ENCODE measurements around the gene CFAP410. TPM values are rescaled to one million over a fixed set of nuclear protein-coding genes. Genes with fewer than 3 reads are reported as not detected.

CFAP410 gene
- polyA plus RNA-seq, 1 of the 3 experiments (the other 2 are of a cell fraction) = 18.0 TPM

DNA sequence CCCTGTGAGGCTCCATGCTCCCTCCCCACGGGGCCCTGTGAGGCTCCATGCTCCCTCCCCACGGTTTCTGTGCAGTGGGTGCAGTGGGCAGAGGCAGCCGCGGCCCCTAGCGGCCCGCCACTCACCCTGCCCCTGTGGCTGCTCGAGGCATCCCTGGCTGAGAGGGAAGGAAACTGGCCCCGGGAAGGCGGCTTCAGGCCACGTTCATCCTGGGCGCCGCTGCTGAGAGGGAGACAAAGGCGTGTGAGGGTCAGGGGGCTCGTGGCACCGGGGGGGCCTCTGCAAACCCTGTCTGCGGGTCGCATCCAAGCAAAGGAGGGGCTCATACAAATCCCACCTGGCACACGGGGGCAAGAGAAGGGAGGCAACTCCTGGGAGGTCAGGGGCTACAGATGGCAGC, 8.5 kb downstream of the CFAP410 start:
- H2AFZ ChIP-seq (ENCODE audit: low read depth) = no peak overlapping the region
- H3K9me3 ChIP-seq = no peaks in the 10 kb centered on the region
- H3K27ac ChIP-seq (ENCODE audit: low read depth in 2 of 2, low read length in 1 of 2) = no peak overlapping the region
- ChIA-PET CTCF (interaction anchor here (0.8 to 2.4 kb wide), 2 partner anchors 26 to 33 kb away, joined by 3 to 6 read pairs; no protein-coding TSS in a partner anchor), POLR2A (interaction anchor here (1.0 kb wide), 1 partner anchor 8 kb away, joined by 4 read pairs; no protein-coding TSS in a partner anchor)
- H4K20me1 ChIP-seq (ENCODE audit: insufficient read depth) = no peaks in the 10 kb centered on the region
- TF ChIP-seq, protein P1, sequence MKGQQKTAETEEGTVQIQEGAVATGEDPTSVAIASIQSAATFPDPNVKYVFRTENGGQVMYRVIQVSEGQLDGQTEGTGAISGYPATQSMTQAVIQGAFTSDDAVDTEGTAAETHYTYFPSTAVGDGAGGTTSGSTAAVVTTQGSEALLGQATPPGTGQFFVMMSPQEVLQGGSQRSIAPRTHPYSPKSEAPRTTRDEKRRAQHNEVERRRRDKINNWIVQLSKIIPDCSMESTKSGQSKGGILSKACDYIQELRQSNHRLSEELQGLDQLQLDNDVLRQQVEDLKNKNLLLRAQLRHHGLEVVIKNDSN (IDR thresholded peaks at IDR 0.05; ENCODE audit: borderline replicate concordance, low read depth) = no peak
- no peak for TF ChIP-seq FOXM1 (IDR thresholded peaks at IDR 0.05; ENCODE audit: low read depth)
- TF ChIP-seq SMC3 (IDR thresholded peaks at IDR 0.05; ENCODE audit: low read depth, low read length) = no peak
- TF ChIP-seq FOXJ3 (CRISPR knock-in tag; IDR thresholded peaks at IDR 0.05) = no peak
- TF ChIP-seq, protein P2, sequence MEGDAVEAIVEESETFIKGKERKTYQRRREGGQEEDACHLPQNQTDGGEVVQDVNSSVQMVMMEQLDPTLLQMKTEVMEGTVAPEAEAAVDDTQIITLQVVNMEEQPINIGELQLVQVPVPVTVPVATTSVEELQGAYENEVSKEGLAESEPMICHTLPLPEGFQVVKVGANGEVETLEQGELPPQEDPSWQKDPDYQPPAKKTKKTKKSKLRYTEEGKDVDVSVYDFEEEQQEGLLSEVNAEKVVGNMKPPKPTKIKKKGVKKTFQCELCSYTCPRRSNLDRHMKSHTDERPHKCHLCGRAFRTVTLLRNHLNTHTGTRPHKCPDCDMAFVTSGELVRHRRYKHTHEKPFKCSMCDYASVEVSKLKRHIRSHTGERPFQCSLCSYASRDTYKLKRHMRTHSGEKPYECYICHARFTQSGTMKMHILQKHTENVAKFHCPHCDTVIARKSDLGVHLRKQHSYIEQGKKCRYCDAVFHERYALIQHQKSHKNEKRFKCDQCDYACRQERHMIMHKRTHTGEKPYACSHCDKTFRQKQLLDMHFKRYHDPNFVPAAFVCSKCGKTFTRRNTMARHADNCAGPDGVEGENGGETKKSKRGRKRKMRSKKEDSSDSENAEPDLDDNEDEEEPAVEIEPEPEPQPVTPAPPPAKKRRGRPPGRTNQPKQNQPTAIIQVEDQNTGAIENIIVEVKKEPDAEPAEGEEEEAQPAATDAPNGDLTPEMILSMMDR (IDR thresholded peaks at IDR 0.05) = no peak
- TF ChIP-seq, protein P3, sequence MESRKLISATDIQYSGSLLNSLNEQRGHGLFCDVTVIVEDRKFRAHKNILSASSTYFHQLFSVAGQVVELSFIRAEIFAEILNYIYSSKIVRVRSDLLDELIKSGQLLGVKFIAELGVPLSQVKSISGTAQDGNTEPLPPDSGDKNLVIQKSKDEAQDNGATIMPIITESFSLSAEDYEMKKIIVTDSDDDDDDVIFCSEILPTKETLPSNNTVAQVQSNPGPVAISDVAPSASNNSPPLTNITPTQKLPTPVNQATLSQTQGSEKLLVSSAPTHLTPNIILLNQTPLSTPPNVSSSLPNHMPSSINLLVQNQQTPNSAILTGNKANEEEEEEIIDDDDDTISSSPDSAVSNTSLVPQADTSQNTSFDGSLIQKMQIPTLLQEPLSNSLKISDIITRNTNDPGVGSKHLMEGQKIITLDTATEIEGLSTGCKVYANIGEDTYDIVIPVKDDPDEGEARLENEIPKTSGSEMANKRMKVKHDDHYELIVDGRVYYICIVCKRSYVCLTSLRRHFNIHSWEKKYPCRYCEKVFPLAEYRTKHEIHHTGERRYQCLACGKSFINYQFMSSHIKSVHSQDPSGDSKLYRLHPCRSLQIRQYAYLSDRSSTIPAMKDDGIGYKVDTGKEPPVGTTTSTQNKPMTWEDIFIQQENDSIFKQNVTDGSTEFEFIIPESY (IDR thresholded peaks at IDR 0.05; ENCODE audit: borderline replicate concordance, low read depth) = no peak
- no peak for TF ChIP-seq GATA2 (CRISPR knock-in tag; IDR thresholded peaks at IDR 0.05)
- TF ChIP-seq ELF1 (IDR thresholded peaks at IDR 0.05) = no peak
- no peak for TF ChIP-seq GABPA (IDR thresholded peaks at IDR 0.05; ENCODE audit: low read depth)
- TF ChIP-seq MXI1 (IDR thresholded peaks at IDR 0.05; ENCODE audit: low read depth, low read length) = no peak
- TF ChIP-seq RXRA (IDR thresholded peaks at IDR 0.05; ENCODE audit: borderline replicate concordance, low read depth) = no peak
- TF ChIP-seq RFX5 (IDR thresholded peaks at IDR 0.05; ENCODE audit: low read length) = no peak
- TF ChIP-seq YY1 (IDR thresholded peaks at IDR 0.05; ENCODE audit: low read depth) = no peak
- TF ChIP-seq CHD2 (IDR thresholded peaks at IDR 0.05; ENCODE audit: low read length, partially characterized antibody) = no peak
- no peak for TF ChIP-seq NFIC (IDR thresholded peaks at IDR 0.05; ENCODE audit: borderline replicate concordance)
- TF ChIP-seq, protein P4, sequence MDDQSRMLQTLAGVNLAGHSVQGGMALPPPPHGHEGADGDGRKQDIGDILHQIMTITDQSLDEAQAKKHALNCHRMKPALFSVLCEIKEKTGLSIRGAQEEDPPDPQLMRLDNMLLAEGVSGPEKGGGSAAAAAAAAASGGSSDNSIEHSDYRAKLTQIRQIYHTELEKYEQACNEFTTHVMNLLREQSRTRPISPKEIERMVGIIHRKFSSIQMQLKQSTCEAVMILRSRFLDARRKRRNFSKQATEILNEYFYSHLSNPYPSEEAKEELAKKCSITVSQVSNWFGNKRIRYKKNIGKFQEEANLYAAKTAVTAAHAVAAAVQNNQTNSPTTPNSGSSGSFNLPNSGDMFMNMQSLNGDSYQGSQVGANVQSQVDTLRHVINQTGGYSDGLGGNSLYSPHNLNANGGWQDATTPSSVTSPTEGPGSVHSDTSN (IDR thresholded peaks at IDR 0.05) = no peak
- TF ChIP-seq SIN3A (IDR thresholded peaks at IDR 0.05; ENCODE audit: borderline replicate concordance, low read depth, low read length) = no peak
- no peak for TF ChIP-seq TEAD4 (IDR thresholded peaks at IDR 0.05; ENCODE audit: borderline replicate concordance, insufficient read depth)
- no peak for TF ChIP-seq RAD21 (IDR thresholded peaks at IDR 0.05; ENCODE audit: low read length)
- TF ChIP-seq JUND (IDR thresholded peaks at IDR 0.05) = no peak
- H3K9me2 ChIP-seq = no peaks in the 10 kb centered on the region
- no peak overlapping the region for H3K9ac ChIP-seq
- H3K4me1 ChIP-seq (ENCODE audit: control insufficient read depth in 1 of 2, insufficient read depth in 2 of 2, low read depth in 1 of 2, low read length in 1 of 2) = peaks cover 0 to 11% of the 10 kb centered on the region in 2 experiments; a peak in 1 of 4 replicates
- H3K36me3 ChIP-seq (replicated peaks in 1 of 2; ENCODE audit: control insufficient read depth in 1 of 2, insufficient read depth in 2 of 2, low read length in 1 of 2) = peaks cover 0 to 17% of the 10 kb centered on the region in 2 experiments
- DNase-seq = no peak
- H3K4me3 ChIP-seq (ENCODE audit: low read depth in 2 of 2, low read length in 1 of 2) = no peak overlapping the region
- 96% methylated on average over 10 of the region's 18 CpGs for WGBS (ENCODE audit: low lambda C conversion rate)
- no peaks in the 10 kb centered on the region for H3K79me2 ChIP-seq (ENCODE audit: insufficient read depth)
- H3K27me3 ChIP-seq (ENCODE audit: insufficient read depth) = no peaks in the 10 kb centered on the region
- H3K4me2 ChIP-seq = no peak overlapping the region
- no peaks in the 10 kb centered on the region for H3F3A ChIP-seq (replicated peaks; ENCODE audit: insufficient read depth)
